Retinal pigment epithelial cell (primary cell): Measurements from ENCODE around the gene MAP3K5.

ENCODE experiments used
- DNase-seq: peaks from one replicate; pipeline ENCODE4 v3.0.0-alpha.2; 2010; ENCODE audit warnings: low read depth
- H3K4me3 ChIP-seq: 2 replicates; pipeline ENCODE4 v1.5.1; 2011; ENCODE audit warnings: mild to moderate bottlenecking, low read length, control low read depth, moderate library complexity
- CTCF ChIP-seq: conservative IDR thresholded peaks from 2 replicates; pipeline ENCODE4 v1.5.1; 2011; ENCODE audit warnings: low read depth, low read length, control low read depth, inconsistent platforms

The MAP3K5 gene

GRCh38 chr6:136656121-136656520 is 136.2 kb downstream of the MAP3K5 start:
- no peak overlapping the region for H3K4me3 ChIP-seq
- TF ChIP-seq CTCF, result no peak
- no peak for DNase-seq

GRCh38 chr6:136655239-136656014 is 136.8 kb downstream of the MAP3K5 start:
- no peak overlapping the region for H3K4me3 ChIP-seq
- DNase-seq, result no peak
- no peak for TF ChIP-seq CTCF

- no peak overlapping the region for H3K4me3 ChIP-seq
- DNase-seq, result no peak
- peak; percentile 15 for TF ChIP-seq CTCF
Observed at GRCh38 chr6:136654086-136654485, 138.2 kb downstream of the MAP3K5 start.

- no peak for TF ChIP-seq CTCF
- no peak for DNase-seq
- H3K4me3 ChIP-seq, result no peak overlapping the region
Observed at GRCh38 chr6:136652656-136653055, 139.6 kb downstream of the MAP3K5 start.

- TF ChIP-seq CTCF, result no peak
- DNase-seq, result no peak
- no peak overlapping the region for H3K4me3 ChIP-seq
Observed at GRCh38 chr6:136651982-136652381, 140.3 kb downstream of the MAP3K5 start.

- no peak overlapping the region for H3K4me3 ChIP-seq
- TF ChIP-seq CTCF, result no peak
Observed at GRCh38 chr6:136647363-136647852, 144.9 kb downstream of the MAP3K5 start.

GRCh38 chr6:136646377-136646776 is 145.9 kb downstream of the MAP3K5 start:
- no peak for TF ChIP-seq CTCF
- no peak overlapping the region for H3K4me3 ChIP-seq
- no peak for DNase-seq

More at GRCh38 chr6:136647363-136647852, 144.9 kb downstream of the MAP3K5 start:
- no peak for DNase-seq
